Retinal pigment epithelial cell (primary cell): Measurements from ENCODE around the gene TTC4.

Source experiments
- DNase-seq: peaks from one replicate; pipeline ENCODE4 v3.0.0-alpha.2; 2010; ENCODE audit warnings: low read depth
- H3K4me3 ChIP-seq: 2 replicates; pipeline ENCODE4 v1.5.1; 2011; ENCODE audit warnings: mild to moderate bottlenecking, low read length, control low read depth, moderate library complexity
- TF ChIP-seq, protein P1 (sequence below): conservative IDR thresholded peaks from 2 replicates; pipeline ENCODE4 v1.5.1; 2011; ENCODE audit warnings: low read depth, low read length, control low read depth, inconsistent platforms

TTC4 gene

DNA sequence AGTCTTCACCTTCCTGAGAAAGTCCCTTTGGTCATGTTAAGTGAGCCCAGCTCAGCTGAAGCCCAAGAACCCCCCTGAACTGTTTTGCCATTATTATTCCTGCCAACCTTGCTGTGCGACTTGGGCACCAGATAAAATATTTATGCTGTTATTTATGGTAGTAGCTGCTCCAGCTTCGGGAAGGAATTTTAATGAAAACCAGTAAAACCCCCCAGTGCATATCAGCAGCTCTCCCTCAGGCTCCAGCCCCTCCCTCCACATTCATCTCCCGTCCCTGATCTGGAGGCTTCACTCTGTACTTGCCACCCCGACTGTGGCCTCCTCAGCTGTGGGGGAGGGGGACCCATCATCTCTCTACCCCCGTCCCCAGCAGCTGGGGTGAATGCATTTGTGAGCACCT is 72.8 kb downstream of the TTC4 start:
- DNase-seq = no peak
- H3K4me3 ChIP-seq = no peak overlapping the region
- TF ChIP-seq, protein P1, sequence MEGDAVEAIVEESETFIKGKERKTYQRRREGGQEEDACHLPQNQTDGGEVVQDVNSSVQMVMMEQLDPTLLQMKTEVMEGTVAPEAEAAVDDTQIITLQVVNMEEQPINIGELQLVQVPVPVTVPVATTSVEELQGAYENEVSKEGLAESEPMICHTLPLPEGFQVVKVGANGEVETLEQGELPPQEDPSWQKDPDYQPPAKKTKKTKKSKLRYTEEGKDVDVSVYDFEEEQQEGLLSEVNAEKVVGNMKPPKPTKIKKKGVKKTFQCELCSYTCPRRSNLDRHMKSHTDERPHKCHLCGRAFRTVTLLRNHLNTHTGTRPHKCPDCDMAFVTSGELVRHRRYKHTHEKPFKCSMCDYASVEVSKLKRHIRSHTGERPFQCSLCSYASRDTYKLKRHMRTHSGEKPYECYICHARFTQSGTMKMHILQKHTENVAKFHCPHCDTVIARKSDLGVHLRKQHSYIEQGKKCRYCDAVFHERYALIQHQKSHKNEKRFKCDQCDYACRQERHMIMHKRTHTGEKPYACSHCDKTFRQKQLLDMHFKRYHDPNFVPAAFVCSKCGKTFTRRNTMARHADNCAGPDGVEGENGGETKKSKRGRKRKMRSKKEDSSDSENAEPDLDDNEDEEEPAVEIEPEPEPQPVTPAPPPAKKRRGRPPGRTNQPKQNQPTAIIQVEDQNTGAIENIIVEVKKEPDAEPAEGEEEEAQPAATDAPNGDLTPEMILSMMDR = no peak

DNA sequence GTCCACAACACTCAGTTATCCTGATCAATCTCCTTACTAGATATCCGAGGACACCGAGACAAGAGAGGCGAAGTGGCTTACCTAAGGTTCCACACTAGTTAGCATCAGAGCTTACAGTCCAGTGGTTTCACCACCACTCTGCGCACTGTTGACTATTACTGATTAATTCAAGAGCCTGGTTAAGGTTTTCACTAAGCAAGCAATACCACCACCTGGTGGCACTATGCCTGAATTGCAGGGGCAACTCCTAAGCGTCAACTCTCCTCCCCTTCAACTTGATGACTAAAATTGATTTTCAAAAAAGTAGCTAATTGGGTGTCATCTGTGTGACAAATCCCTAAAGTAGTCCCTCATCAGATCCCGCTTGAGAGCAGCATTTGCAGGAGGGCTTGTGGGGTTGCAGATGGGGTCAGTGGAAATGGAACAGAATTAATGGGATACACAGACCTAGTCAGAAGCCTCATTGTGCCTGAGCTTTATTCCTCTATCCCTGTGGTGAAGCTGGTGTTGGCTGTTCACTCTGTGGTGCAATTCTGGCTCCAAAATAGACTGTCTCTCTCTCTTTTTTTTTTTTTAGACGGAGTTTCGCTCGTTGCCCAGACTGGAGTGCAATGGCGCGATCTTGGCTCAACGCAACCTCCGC is 76.3 kb downstream of the TTC4 start:
- DNase-seq = no peak
- H3K4me3 ChIP-seq = no peak overlapping the region
- TF ChIP-seq, protein P1 = peak; percentile 85
